Esophagus squamous epithelium (tissue), 4 donors: ENCODE measurements around the gene PLCXD3.

Experiments
- POLR2A ChIP-seq, 4 donors: fragments of 450-650 bp; IDR thresholded peaks; one replicate each; pipeline ENCODE4 v1.6.1; 2017; ENCODE audit warnings: antibody characterized with exemption in 4 of 4, mild to moderate bottlenecking in 4 of 4, moderate library complexity in 3 of 4
- TF ChIP-seq, protein P1 (sequence below), 6 experiments: fragments of 450-650 bp in 4 of 6; fragments of 200-600 bp in 2 of 6; sonication (generic) in 2 of 6; IDR thresholded peaks; one replicate each; pipeline ENCODE4 v1.5.1; 2016 to 2019; ENCODE audit warnings: antibody characterized with exemption in 6 of 6, mild to moderate bottlenecking in 4 of 6, moderate library complexity in 4 of 6

DNA sequence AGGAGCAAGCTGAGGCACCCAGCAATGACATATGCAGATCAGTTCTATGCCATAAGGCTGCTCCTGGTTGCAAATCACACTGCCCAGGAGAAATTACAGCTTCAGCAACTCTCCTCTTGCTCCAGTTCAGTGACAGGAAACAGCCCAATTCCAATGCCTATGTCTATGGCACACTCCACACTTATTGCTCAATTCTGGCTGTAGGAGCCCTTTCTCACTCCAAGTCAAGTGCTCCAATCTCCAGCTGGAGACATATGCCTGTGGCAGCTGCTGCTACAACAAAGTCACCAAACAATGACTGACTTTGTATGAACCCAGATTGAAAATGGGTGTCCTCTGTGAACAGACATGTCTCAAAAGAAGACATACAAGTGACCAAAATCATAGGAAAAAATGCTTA, 31.8 kb upstream of the PLCXD3 start:
- TF ChIP-seq POLR2A (IDR thresholded peaks at IDR 0.05): no peak
- TF ChIP-seq, protein P1, sequence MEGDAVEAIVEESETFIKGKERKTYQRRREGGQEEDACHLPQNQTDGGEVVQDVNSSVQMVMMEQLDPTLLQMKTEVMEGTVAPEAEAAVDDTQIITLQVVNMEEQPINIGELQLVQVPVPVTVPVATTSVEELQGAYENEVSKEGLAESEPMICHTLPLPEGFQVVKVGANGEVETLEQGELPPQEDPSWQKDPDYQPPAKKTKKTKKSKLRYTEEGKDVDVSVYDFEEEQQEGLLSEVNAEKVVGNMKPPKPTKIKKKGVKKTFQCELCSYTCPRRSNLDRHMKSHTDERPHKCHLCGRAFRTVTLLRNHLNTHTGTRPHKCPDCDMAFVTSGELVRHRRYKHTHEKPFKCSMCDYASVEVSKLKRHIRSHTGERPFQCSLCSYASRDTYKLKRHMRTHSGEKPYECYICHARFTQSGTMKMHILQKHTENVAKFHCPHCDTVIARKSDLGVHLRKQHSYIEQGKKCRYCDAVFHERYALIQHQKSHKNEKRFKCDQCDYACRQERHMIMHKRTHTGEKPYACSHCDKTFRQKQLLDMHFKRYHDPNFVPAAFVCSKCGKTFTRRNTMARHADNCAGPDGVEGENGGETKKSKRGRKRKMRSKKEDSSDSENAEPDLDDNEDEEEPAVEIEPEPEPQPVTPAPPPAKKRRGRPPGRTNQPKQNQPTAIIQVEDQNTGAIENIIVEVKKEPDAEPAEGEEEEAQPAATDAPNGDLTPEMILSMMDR (IDR thresholded peaks at IDR 0.05): no peak
